Left renal pelvis (tissue), 4 donors: ENCODE data around the gene UGT1A9. TPM values are rescaled to one million over a fixed set of nuclear protein-coding genes. Genes with fewer than 3 reads are reported as not detected.

ENCODE experiments used
- DNase-seq, 4 donors: peaks; one replicate each; pipeline ENCODE4 v3.0.0-alpha.2; 2013; ENCODE audit warnings: low read depth in 4 of 4, low spot score in 3 of 4
- polyA plus RNA-seq, 4 donors: library from polyadenylated mRNA; unstranded; fragments of 120-200 nt; gene quantifications; one replicate each; pipeline ENCODE4 v1.2.1, GENCODE V29; 2013; ENCODE audit not compliant: insufficient read length in 4 of 4

UGT1A9 gene
- polyA plus RNA-seq, 4 donors, result 0.18 to 6.1 (median 4.0) TPM

DNA sequence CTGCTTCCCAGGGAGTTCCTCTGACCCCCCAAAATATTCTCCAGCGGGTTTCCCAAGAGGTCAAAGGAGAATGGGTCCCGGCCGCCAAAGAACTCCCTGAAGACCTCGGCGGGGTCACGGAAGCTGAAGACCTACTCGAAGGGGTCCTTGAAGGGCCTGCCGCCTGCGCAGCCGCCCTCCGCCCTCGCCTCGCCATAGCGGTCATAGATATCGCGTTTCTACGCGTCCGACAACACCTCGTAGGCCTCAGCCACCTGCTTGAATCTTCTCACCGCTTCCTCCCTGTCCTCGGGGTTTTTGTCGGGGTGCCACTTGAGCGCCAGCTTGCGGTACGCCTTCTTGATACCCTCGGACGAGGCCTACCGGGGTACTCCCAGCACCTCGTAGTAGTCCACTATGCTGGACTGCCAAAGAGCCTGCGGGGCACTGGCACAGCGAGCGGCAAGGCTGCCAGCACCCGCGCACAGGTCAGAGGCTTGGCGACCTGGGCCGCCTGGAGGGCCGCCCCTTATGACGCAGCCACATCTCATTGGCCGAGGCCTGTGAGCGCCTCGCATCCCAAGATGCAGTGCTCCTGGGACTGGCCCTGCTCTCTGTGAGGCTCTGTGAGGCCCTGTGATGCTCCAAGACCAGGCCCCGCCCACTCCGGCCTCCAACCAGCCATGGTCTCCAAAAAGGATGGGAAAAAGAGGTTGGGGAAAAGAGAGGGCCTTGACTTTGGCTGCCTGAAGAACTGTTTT lies 83.3 kb downstream of the UGT1A9 start:
- no peak for DNase-seq

DNA sequence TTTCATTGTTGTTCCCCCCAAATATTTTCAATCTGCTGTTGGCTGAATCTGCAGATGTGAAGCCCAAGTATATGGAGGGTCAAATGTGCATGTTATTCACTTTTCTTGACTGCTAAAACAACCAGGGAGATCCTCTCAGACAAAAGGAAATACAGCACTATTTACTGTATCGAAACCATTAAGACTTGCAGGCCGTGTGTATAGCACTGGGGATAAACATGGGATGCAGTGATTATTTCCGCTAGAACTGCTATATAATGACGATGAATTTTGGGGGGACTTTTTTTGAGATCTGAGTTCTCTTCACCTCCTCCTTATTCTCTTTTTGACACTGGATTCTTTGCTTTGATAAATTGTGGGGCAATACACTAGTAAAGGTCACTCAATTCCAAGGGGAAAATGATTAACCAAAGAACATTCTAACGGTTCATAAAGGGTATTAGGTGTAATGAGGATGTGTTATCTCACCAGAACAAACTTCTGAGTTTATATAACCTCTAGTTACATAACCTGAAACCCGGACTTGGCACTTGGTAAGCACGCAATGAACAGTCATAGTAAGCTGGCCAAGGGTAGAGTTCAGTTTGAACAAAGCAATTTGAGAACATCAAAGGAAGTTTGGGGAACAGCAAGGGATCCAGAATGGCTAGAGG lies 84.9 kb downstream of the UGT1A9 start:
- no peak for DNase-seq

- no peak for DNase-seq
These were observed 86.4 kb downstream of the UGT1A9 start for GRCh38 chr2:233758141-233758540.

- DNase-seq, result no peak
These were observed 87.2 kb downstream of the UGT1A9 start for GRCh38 chr2:233758849-233759248.

DNA sequence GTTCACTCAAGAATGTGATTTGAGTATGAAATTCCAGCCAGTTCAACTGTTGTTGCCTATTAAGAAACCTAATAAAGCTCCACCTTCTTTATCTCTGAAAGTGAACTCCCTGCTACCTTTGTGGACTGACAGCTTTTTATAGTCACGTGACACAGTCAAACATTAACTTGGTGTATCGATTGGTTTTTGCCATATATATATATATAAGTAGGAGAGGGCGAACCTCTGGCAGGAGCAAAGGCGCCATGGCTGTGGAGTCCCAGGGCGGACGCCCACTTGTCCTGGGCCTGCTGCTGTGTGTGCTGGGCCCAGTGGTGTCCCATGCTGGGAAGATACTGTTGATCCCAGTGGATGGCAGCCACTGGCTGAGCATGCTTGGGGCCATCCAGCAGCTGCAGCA lies 88.3 kb downstream of the UGT1A9 start, which contains the start of gene UGT1A1:
Gene UGT1A1, plus strand, starts transcription at position 228 of the 400 bp plus-strand sequence. Its CDS starts 18 bp downstream, at position 246.
- no peak for DNase-seq

DNA sequence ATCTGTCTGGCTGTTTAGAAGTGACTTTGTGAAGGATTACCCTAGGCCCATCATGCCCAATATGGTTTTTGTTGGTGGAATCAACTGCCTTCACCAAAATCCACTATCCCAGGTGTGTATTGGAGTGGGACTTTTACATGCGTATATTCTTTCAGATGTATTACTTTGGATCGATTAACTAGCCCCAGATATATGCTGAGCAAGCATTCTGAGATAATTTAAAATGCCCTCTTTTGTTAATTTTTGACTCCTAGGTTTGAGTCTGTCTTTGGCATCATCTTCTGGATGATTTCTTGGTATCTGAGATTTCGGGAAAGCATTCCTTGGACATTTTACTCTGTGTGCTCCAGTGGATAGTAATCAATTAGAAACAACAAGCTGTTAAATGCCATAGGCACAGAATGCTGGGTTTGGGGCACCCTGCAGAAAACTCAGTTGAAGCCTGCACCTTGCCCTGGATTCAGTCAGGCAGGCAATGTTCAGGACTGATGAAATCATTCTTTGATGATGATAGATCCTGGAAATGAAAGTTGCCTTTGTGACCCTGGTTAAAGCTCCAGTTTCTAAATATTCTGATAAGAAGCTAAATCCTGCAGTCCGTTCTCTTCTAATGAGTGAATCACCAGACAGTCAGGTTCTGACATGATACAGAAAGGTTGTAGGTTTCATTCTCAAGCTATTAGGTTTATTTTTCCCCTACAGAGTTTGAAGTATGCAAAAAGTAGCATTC lies 89.5 kb downstream of the UGT1A9 start:
- DNase-seq, result no peak

DNA sequence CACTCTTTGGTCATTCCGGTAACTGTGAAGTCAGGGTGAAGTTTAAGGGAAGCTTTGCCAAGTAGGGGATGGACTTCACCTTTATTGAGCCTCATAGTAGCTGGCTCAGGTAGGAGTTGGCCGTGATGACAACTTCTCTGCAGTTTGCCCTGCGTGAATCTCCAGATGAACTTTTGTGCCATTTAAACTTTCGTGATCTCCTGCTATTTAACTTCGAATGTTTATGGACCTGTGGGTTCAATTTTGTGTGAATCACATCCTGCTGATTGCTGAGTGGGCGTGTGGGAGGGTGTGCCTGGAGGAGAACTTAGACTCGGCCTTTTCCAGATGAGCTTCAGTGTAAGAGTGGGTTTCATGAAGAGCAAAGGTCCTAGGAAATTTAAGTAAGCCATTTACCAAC lies 92.6 kb downstream of the UGT1A9 start:
- DNase-seq, result no peak

- DNase-seq, result no peak
These were observed 93.1 kb downstream of the UGT1A9 start for GRCh38 chr2:233764761-233765160.

- DNase-seq, result no peak
These were observed 94.7 kb downstream of the UGT1A9 start for GRCh38 chr2:233766416-233766815.

DNA sequence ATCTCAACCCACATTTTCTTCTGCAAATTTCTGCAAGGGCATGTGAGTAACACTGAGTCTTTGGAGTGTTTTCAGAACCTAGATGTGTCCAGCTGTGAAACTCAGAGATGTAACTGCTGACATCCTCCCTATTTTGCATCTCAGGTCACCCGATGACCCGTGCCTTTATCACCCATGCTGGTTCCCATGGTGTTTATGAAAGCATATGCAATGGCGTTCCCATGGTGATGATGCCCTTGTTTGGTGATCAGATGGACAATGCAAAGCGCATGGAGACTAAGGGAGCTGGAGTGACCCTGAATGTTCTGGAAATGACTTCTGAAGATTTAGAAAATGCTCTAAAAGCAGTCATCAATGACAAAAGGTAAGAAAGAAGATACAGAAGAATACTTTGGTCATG lies 96.4 kb downstream of the UGT1A9 start:
- no peak for DNase-seq

DNA sequence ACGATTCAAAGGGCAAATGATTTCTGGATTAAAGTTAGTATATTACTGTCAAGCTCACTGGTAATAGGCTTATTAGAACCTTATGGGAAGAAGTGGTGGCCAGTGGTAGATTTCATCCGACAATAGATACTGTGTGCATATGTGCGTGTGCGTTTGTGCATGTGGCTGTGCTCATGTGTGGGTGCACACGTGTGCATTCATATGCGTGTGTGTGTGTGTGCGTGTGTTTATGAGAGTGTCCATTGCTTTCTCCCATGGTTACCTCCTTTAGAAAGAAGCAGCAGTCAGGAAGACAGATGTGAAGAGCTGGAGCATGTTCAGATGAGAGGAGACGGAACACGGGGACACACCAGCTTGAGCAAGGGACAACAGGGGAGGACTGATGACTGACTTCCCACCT lies 97.6 kb downstream of the UGT1A9 start:
- DNase-seq, result no peak

- DNase-seq, result no peak
These were observed 100.5 kb downstream of the UGT1A9 start for GRCh38 chr2:233772153-233772552.

GRCh38 chr2:233772583-233772982 lies 100.9 kb downstream of the UGT1A9 start:
- DNase-seq, result no peak

GRCh38 chr2:233773854-233774253 lies 102.2 kb downstream of the UGT1A9 start:
- DNase-seq, result no peak

- DNase-seq, result no peak
These were observed 103.7 kb downstream of the UGT1A9 start for GRCh38 chr2:233775414-233775813.

GRCh38 chr2:233778030-233778429 lies 106.3 kb downstream of the UGT1A9 start, which contains the start of gene MROH2A:
MROH2A (plus strand) TSS chr2:233778330; CDS start chr2:233779359, 1,029 bp downstream.
- no peak for DNase-seq

- no peak for DNase-seq
These were observed 108.0 kb downstream of the UGT1A9 start for GRCh38 chr2:233779722-233780121.

GRCh38 chr2:233780771-233781170 lies 109.1 kb downstream of the UGT1A9 start:
- DNase-seq, result no peak

GRCh38 chr2:233789554-233789953 lies 117.9 kb downstream of the UGT1A9 start:
- DNase-seq, result no peak

DNA sequence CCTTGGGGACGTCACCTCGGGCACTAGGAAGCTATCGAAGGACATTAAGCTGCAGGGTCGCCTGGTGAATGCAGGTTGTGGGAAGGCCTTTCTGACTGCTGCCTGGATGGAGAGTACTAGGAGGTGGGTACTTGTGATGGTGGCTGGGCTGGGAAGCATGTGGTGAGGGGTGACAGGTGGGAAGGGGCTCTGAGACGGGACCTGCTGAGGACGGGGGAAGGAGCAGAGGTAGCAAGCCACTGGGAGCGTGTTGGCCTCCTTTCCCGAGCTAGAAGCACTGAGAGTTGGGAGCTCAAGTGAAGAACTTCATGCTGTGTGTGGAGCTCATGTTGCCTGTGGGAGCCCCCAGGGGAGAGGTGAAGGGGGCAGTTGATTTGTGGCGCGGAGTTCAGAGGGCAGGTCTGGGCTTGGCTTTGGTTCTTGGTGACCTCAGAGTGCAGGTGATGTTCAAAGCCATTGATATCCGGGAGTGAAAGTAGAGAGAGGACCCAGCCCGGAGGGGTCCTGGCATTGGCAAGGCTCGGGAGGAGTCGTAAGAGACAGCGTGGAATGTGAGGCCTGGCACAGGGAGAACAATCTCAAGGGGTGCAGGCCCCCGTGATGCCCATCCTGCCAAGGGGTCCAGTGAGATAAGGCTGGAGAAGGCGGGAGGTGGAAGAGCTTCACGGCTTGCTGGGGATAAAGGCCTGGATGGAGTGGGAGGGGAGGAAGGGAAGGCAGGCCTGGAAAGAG lies 119.6 kb downstream of the UGT1A9 start:
- DNase-seq, result no peak

DNA sequence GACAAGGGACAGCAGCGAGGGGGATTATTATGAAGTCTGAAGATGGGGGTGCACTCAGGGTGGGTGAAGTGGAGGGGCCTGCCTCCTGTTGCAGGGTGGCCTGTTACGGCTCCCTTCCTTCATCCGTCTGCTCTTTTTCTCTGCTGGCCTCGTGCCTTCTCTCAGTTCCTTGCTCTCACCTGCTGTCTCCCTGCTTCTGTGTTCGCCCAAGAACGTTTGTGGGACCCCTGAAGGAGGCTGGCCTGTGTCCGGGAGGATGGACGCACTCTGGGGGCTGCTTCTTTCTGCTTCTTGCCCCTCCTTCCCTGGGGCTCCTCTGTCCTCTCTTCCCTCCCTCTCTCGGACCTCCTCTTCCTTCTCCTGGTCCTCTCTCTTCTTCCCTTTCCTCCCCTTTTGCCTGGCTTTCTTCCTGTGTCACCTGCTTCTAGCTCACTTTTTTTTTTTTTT lies 120.2 kb downstream of the UGT1A9 start:
- DNase-seq, result no peak
